Spleen (tissue), 11 donors: ENCODE results near the gene HSPB8. TPM values are rescaled to one million over a fixed set of nuclear protein-coding genes. Genes with fewer than 3 reads are reported as not detected.

Experiments used
- DNase-seq: peaks from one replicate; pipeline ENCODE4 v3.0.0-alpha.2; 2020
- H3K27ac ChIP-seq, 8 donors: fragments of 200-600 bp; sonication (generic) in 7 of 8; 1 replicate in 4 of 8; 2 replicates in 4 of 8; pipeline versions ENCODE4 v1.5.0 to v1.8.0; 2016 to 2021; ENCODE audit warnings: inconsistent platforms in 4 of 8, mild to moderate bottlenecking in 4 of 8, moderate library complexity in 1 of 8
- H3K27me3 ChIP-seq, 7 donors: fragments of 200-600 bp; sonication (generic) in 6 of 7; replicated peaks in 1 of 7; 1 replicate in 4 of 7; 2 replicates in 3 of 7; pipeline versions ENCODE4 v1.5.0 to v1.8.0; 2016 to 2021; ENCODE audit warnings: inconsistent platforms in 3 of 7, mild to moderate bottlenecking in 1 of 7
- H3K36me3 ChIP-seq, 6 donors: fragments of 200-600 bp; sonication (generic) in 5 of 6; 1 replicate in 4 of 6; 2 replicates in 2 of 6; pipeline versions ENCODE4 v1.5.0 to v1.8.0; 2016 to 2021; ENCODE audit warnings: inconsistent platforms in 2 of 6
- H3K4me1 ChIP-seq, 6 donors: fragments of 200-600 bp; sonication (generic) in 5 of 6; 1 replicate in 3 of 6; 2 replicates in 3 of 6; pipeline versions ENCODE4 v1.5.0 to v1.8.0; 2016 to 2021; ENCODE audit warnings: inconsistent platforms in 3 of 6
- H3K4me3 ChIP-seq, 8 donors: fragments of 200-600 bp; sonication (generic) in 7 of 8; 1 replicate in 4 of 8; 2 replicates in 4 of 8; pipeline versions ENCODE4 v1.5.0 to v1.8.0; 2016 to 2021; ENCODE audit warnings: inconsistent platforms in 4 of 8, mild to moderate bottlenecking in 4 of 8, moderate library complexity in 2 of 8
- H3K9me3 ChIP-seq, 8 donors: fragments of 200-600 bp; sonication (generic) in 7 of 8; 1 replicate in 4 of 8; 2 replicates in 4 of 8; pipeline versions ENCODE4 v1.5.0 to v1.8.0; 2016 to 2021; ENCODE audit warnings: inconsistent platforms in 4 of 8
- CTCF ChIP-seq, 11 experiments: fragments of 200-600 bp in 7 of 11; fragments of 450-650 bp in 4 of 11; sonication (generic) in 4 of 11; IDR thresholded peaks in 8 of 11; conservative IDR thresholded peaks in 3 of 11; 1 replicate in 7 of 11; 2 replicates in 4 of 11; pipeline versions ENCODE4 v1.4.0 to v1.8.0; 2016 to 2021; ENCODE audit warnings: antibody characterized with exemption in 11 of 11, inconsistent platforms in 4 of 11, mild to moderate bottlenecking in 1 of 11
- POLR2A ChIP-seq, 3 donors: fragments of 450-650 bp; IDR thresholded peaks; one replicate each; pipeline ENCODE4 v1.5.1; 2017; ENCODE audit warnings: antibody characterized with exemption in 3 of 3, mild to moderate bottlenecking in 1 of 3
- POLR2AphosphoS5 ChIP-seq, 3 donors: sonication (generic); formaldehyde crosslinking; IDR thresholded peaks; one replicate each; pipeline ENCODE4 v1.5.1; 2017; ENCODE audit warnings: antibody characterized with exemption in 3 of 3
- WGBS, 5 donors: extraction: QIAGEN DNeasy Blood & Tissue Kit in 3 of 5; methylation state at CpG; one replicate each; pipeline versions ENCODE4 v1.1.5 to v1.1.7; 2013 to 2018; 5-methylcytosine and 5-hydroxymethylcytosine counted together
- intact Hi-C: fragments of 100-400 bp; cut with DNase I; formaldehyde crosslinking; loops from one replicate; pipeline ENCODE4 v1.15.0; 2023; ENCODE audit warnings: low total_unique reads
- polyA plus RNA-seq, 3 donors: library from polyadenylated mRNA; stranded (reverse); fragments of 200-250 nt; gene quantifications; one replicate each; pipeline ENCODE4 v1.2.1, GENCODE V29; 2013
- total RNA-seq, 7 donors: library from RNA; depleted of rRNA in 3 of 7; stranded (reverse); fragments of >200 nt in 3 of 7; fragmentation: NEBNext Ultra II Directional in 4 of 7; extraction: Animal tissue kit (Norgen Biotek cat#: 25700) in 4 of 7; gene quantifications; one replicate each; pipeline versions ENCODE4 v1.1.0 to v1.2.1, GENCODE V29; 2016 to 2021
- donor health status: healthy with polysubstance abuse.
- donor health status: DM: no; HTN: no; CAD: no; lungs with moderate emphysema.
- donor health status: DM: no; HTN: no; CAD: no.
- donor health status: Bipolar disorder and iron deficiency.
- donor health status: healthy.
- donor health status: DM: no; HTN: no; CAD: no.
- donor health status: DM: yes; HTN: yes; CAD: no.

Gene HSPB8
- total and polyA plus RNA-seq, 10 donors: 14.1 to 109 (median 50.0) TPM

DNA sequence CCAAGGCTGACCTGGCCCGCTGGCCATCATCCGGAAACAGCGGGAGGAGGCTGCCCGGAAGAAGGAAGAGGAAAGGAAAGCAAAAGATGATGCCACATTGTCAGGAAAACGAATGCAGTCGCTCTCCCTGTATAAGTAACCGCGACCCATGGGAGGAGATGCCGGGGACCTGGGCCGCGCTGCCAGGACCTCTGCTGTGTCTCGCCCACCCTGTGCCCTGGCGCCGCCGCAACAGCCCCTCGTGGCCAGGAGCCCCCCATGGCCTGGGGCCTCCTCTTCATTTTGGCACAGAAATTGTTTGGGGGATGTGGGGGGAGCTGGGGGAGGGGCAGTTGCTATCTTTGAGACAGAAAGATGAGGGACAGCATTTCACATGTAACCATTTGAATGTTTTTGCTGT, 16.5 kb downstream of the HSPB8 start:
- H3K4me1 ChIP-seq: peaks cover 0 to 11% (median under 1%) of the 10 kb centered on the region in 6 donors
- H3K27me3 ChIP-seq: no peaks in the 10 kb centered on the region
- TF ChIP-seq POLR2AphosphoS5 (IDR thresholded peaks at IDR 0.05) (peak in 1 of 3 donors; percentile 23), CTCF (IDR thresholded peaks at IDR 0.05 in 8 of 11, conservative IDR thresholded peaks at IDR 0.05 in 3 of 11) (no peak), POLR2A (IDR thresholded peaks at IDR 0.05) (no peak)

DNA sequence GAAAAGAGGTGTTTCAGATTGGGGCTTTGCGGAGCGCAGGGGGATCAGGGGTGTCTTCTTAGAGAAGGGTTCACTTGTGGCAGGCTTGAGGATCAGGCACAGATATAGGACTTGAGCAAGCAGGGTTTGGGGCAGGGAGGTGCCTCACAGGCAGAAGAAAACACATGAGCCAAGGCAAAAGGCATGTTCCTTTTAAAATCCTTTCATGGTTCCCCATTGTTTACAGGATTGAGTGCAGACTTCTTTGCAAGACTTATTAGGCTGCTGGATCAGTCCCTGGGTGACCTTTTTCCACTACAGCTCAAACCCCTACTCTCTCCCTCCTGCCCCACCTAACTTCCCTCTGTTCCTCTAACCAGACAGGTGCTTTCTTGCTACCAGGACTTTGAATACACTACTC, 19.7 kb downstream of the HSPB8 start:
- DNase-seq: no peak
- Histone ChIP-seq H3K4me1 (no peaks in the 10 kb centered on the region), H3K9me3 (peaks cover 0 to 6% (median 0%) of the 10 kb centered on the region in 8 donors), H3K27ac (no peak overlapping the region), H3K36me3 (peaks cover 0 to 24% (median 7%) of the 10 kb centered on the region in 6 donors), H3K27me3 (no peaks in the 10 kb centered on the region), H3K4me3 (no peak overlapping the region)
- intact Hi-C loops: no loop called here
- TF ChIP-seq POLR2AphosphoS5 (IDR thresholded peaks at IDR 0.05): no peak
- no peak for TF ChIP-seq POLR2A (IDR thresholded peaks at IDR 0.05)
- TF ChIP-seq CTCF (IDR thresholded peaks at IDR 0.05 in 8 of 11, conservative IDR thresholded peaks at IDR 0.05 in 3 of 11): no peak
- 93 to 100% (median 97%) methylated on average over 2 of the region's 2 CpGs for WGBS, 5 donors

More for the DNA sequence above, 16.5 kb downstream of the HSPB8 start:
- WGBS, 5 donors: 90 to 94% (median 92%) methylated on average over 16 of the region's 16 CpGs
- H3K9me3 ChIP-seq: peaks cover 0 to 9% (median 0%) of the 10 kb centered on the region in 8 donors
- peaks cover 0 to 35% (median 7%) of the 10 kb centered on the region in 6 donors for H3K36me3 ChIP-seq
- no peak overlapping the region for H3K4me3 ChIP-seq
- no peak for DNase-seq
- intact Hi-C loops: no loop called here
- H3K27ac ChIP-seq: no peak overlapping the region

GRCh38 chr12:119200601-119201000, 21.9 kb downstream of the HSPB8 start:
- DNase-seq: no peak
- WGBS, 5 donors: 73 to 92% (median 90%) methylated on average over 4 of the region's 4 CpGs
- TF ChIP-seq POLR2AphosphoS5 (IDR thresholded peaks at IDR 0.05) (no peak), CTCF (IDR thresholded peaks at IDR 0.05 in 8 of 11, conservative IDR thresholded peaks at IDR 0.05 in 3 of 11) (no peak), POLR2A (IDR thresholded peaks at IDR 0.05) (no peak)
- Histone ChIP-seq H3K4me3 (no peak overlapping the region), H3K36me3 (peaks cover 0 to 2% (median 0%) of the 10 kb centered on the region in 6 donors), H3K9me3 (peaks cover 0 to 6% (median 0%) of the 10 kb centered on the region in 8 donors), H3K4me1 (no peaks in the 10 kb centered on the region), H3K27ac (no peak overlapping the region), H3K27me3 (no peaks in the 10 kb centered on the region)
- intact Hi-C loops: no loop called here

- Histone ChIP-seq H3K27me3 (no peaks in the 10 kb centered on the region), H3K36me3 (no peaks in the 10 kb centered on the region), H3K9me3 (no peaks in the 10 kb centered on the region), H3K4me3 (no peak overlapping the region), H3K4me1 (no peaks in the 10 kb centered on the region), H3K27ac (no peak overlapping the region)
- intact Hi-C loops: no loop called here
- DNase-seq: no peak
- WGBS, 5 donors: 79 to 87% (median 85%) methylated on average over 9 of the region's 9 CpGs
- TF ChIP-seq POLR2A (IDR thresholded peaks at IDR 0.05) (no peak), CTCF (IDR thresholded peaks at IDR 0.05 in 8 of 11, conservative IDR thresholded peaks at IDR 0.05 in 3 of 11) (no peak), POLR2AphosphoS5 (IDR thresholded peaks at IDR 0.05) (no peak)
Measured at GRCh38 chr12:119201789-119202543, 23.2 kb downstream of the HSPB8 start.
